Measurements from ENCODE around the gene ASAH2.
A peak's percentile ranks its signal among the peaks of the same experiment; 100 is the strongest.
"Not testable (repeated sequence)": the region's sequence is repeated elsewhere in the genome, so short reads cannot be mapped to it uniquely, and the experiment has no call there.

The ASAH2 gene

GRCh38 chr10:50275650-50276235 lies 24.4 kb upstream of the ASAH2 start:
- Mint-ChIP-seq H3K36me3 (no peaks in the 10 kb centered on the region), H3K4me3 (no peak overlapping the region), H3K4me1 (ENCODE audit: low read depth) (no peaks in the 10 kb centered on the region), H3K27me3 (peaks cover 18% of the 10 kb centered on the region), H3K27ac (no peak overlapping the region), H3K9me3 (ENCODE audit: low read depth) (no peaks in the 10 kb centered on the region)

- H3K27ac Mint-ChIP-seq: no peak overlapping the region
- no peaks in the 10 kb centered on the region for H3K9me3 Mint-ChIP-seq (ENCODE audit: low read depth)
- no peaks in the 10 kb centered on the region for H3K36me3 Mint-ChIP-seq
- peaks cover 12% of the 10 kb centered on the region for H3K27me3 Mint-ChIP-seq
- H3K4me3 Mint-ChIP-seq: no peak overlapping the region
- H3K4me1 Mint-ChIP-seq (ENCODE audit: low read depth): no peaks in the 10 kb centered on the region
Observed at GRCh38 chr10:50272531-50272930, 21.2 kb upstream of the ASAH2 start.

GRCh38 chr10:50271564-50272250 lies 20.4 kb upstream of the ASAH2 start:
- H3K36me3 Mint-ChIP-seq: no peaks in the 10 kb centered on the region
- H3K4me3 Mint-ChIP-seq: no peak overlapping the region
- peaks cover 10% of the 10 kb centered on the region for H3K27me3 Mint-ChIP-seq
- no peaks in the 10 kb centered on the region for H3K4me1 Mint-ChIP-seq (ENCODE audit: low read depth)
- H3K9me3 Mint-ChIP-seq (ENCODE audit: low read depth): no peaks in the 10 kb centered on the region
- H3K27ac Mint-ChIP-seq: no peak overlapping the region

- H3K27me3 Mint-ChIP-seq: peaks cover 18% of the 10 kb centered on the region
- not testable (repeated sequence) for H3K4me1 Mint-ChIP-seq (ENCODE audit: low read depth); H3K4me3 Mint-ChIP-seq; H3K27ac Mint-ChIP-seq; H3K36me3 Mint-ChIP-seq; H3K9me3 Mint-ChIP-seq (ENCODE audit: low read depth)
Observed at GRCh38 chr10:50267877-50268276, 16.6 kb upstream of the ASAH2 start.

- H3K4me3 Mint-ChIP-seq, H3K27ac Mint-ChIP-seq: not testable (repeated sequence)
- H3K27me3 Mint-ChIP-seq: peaks cover 20% of the 10 kb centered on the region
Observed at GRCh38 chr10:50262625-50263024, 11.3 kb upstream of the ASAH2 start.

GRCh38 chr10:50260791-50261281 lies 9.5 kb upstream of the ASAH2 start:
- Mint-ChIP-seq H3K4me1 (ENCODE audit: low read depth) (peaks cover 10% of the 10 kb centered on the region), H3K27me3 (peaks cover 15% of the 10 kb centered on the region)

More at GRCh38 chr10:50262625-50263024, 11.3 kb upstream of the ASAH2 start:
- H3K36me3 Mint-ChIP-seq; H3K9me3 Mint-ChIP-seq (ENCODE audit: low read depth); H3K4me1 Mint-ChIP-seq (ENCODE audit: low read depth): not testable (repeated sequence)

GRCh38 chr10:50254479-50254878 lies 3.2 kb upstream of the ASAH2 start:
- Mint-ChIP-seq H3K36me3 (no peaks in the 10 kb centered on the region), H3K27me3 (peaks cover 12% of the 10 kb centered on the region), H3K27ac (no peak overlapping the region), H3K4me1 (ENCODE audit: low read depth) (no peaks in the 10 kb centered on the region), H3K9me3 (ENCODE audit: low read depth) (no peaks in the 10 kb centered on the region), H3K4me3 (no peak overlapping the region)

More at GRCh38 chr10:50260791-50261281, 9.5 kb upstream of the ASAH2 start:
- Mint-ChIP-seq H3K4me3 (no peak overlapping the region), H3K36me3 (no peaks in the 10 kb centered on the region), H3K9me3 (ENCODE audit: low read depth) (no peaks in the 10 kb centered on the region), H3K27ac (peak overlapping the region; percentile 23)

- H3K27me3 Mint-ChIP-seq: peaks cover 24% of the 10 kb centered on the region
- no peak overlapping the region for H3K27ac Mint-ChIP-seq
- no peaks in the 10 kb centered on the region for H3K36me3 Mint-ChIP-seq
- no peaks in the 10 kb centered on the region for H3K4me1 Mint-ChIP-seq (ENCODE audit: low read depth)
- H3K4me3 Mint-ChIP-seq: no peak overlapping the region
- H3K9me3 Mint-ChIP-seq (ENCODE audit: low read depth): no peaks in the 10 kb centered on the region
Observed at GRCh38 chr10:50250096-50250854, 1.0 kb downstream of the ASAH2 start.

GRCh38 chr10:50248598-50248997 lies 2.7 kb downstream of the ASAH2 start:
- Mint-ChIP-seq H3K4me1 (ENCODE audit: low read depth) (no peaks in the 10 kb centered on the region), H3K27ac (no peak overlapping the region), H3K36me3 (no peaks in the 10 kb centered on the region), H3K4me3 (no peak overlapping the region), H3K27me3 (peaks cover 20% of the 10 kb centered on the region), H3K9me3 (ENCODE audit: low read depth) (no peaks in the 10 kb centered on the region)

GRCh38 chr10:50248062-50248461 lies 3.3 kb downstream of the ASAH2 start:
- Mint-ChIP-seq H3K27ac (no peak overlapping the region), H3K4me3 (no peak overlapping the region), H3K27me3 (peaks cover 16% of the 10 kb centered on the region), H3K36me3 (no peaks in the 10 kb centered on the region), H3K4me1 (ENCODE audit: low read depth) (no peaks in the 10 kb centered on the region), H3K9me3 (ENCODE audit: low read depth) (no peaks in the 10 kb centered on the region)

GRCh38 chr10:50244201-50244600 lies 7.1 kb downstream of the ASAH2 start:
- Mint-ChIP-seq H3K27me3 (peaks cover 27% of the 10 kb centered on the region), H3K27ac (peak overlapping the region; percentile 31), H3K4me1 (ENCODE audit: low read depth) (no peaks in the 10 kb centered on the region), H3K36me3 (no peaks in the 10 kb centered on the region), H3K9me3 (ENCODE audit: low read depth) (no peaks in the 10 kb centered on the region), H3K4me3 (no peak overlapping the region)

GRCh38 chr10:50242777-50243176 lies 8.5 kb downstream of the ASAH2 start:
- H3K27me3 Mint-ChIP-seq: peaks cover 21% of the 10 kb centered on the region
- H3K36me3 Mint-ChIP-seq: no peaks in the 10 kb centered on the region
- H3K4me3 Mint-ChIP-seq: no peak overlapping the region
- no peaks in the 10 kb centered on the region for H3K4me1 Mint-ChIP-seq (ENCODE audit: low read depth)
- H3K27ac Mint-ChIP-seq: no peak overlapping the region
- H3K9me3 Mint-ChIP-seq (ENCODE audit: low read depth): no peaks in the 10 kb centered on the region

GRCh38 chr10:50241478-50241877 lies 9.8 kb downstream of the ASAH2 start:
- H3K27me3 Mint-ChIP-seq: peaks cover 21% of the 10 kb centered on the region
- H3K36me3 Mint-ChIP-seq; H3K4me1 Mint-ChIP-seq (ENCODE audit: low read depth); H3K4me3 Mint-ChIP-seq; H3K27ac Mint-ChIP-seq; H3K9me3 Mint-ChIP-seq (ENCODE audit: low read depth): not testable (repeated sequence)

- Mint-ChIP-seq H3K27me3 (peaks cover 18% of the 10 kb centered on the region), H3K36me3 (no peaks in the 10 kb centered on the region), H3K4me3 (no peak overlapping the region), H3K27ac (no peak overlapping the region), H3K9me3 (ENCODE audit: low read depth) (no peaks in the 10 kb centered on the region), H3K4me1 (ENCODE audit: low read depth) (no peaks in the 10 kb centered on the region)
Observed at GRCh38 chr10:50234486-50234885, 16.8 kb downstream of the ASAH2 start.

- H3K27ac Mint-ChIP-seq: no peak overlapping the region
- H3K9me3 Mint-ChIP-seq (ENCODE audit: low read depth): no peaks in the 10 kb centered on the region
- H3K4me1 Mint-ChIP-seq (ENCODE audit: low read depth): no peaks in the 10 kb centered on the region
- no peaks in the 10 kb centered on the region for H3K36me3 Mint-ChIP-seq
- peaks cover 15% of the 10 kb centered on the region for H3K27me3 Mint-ChIP-seq
- no peak overlapping the region for H3K4me3 Mint-ChIP-seq
Observed at GRCh38 chr10:50232261-50232639, 19.1 kb downstream of the ASAH2 start.

Measured in activated naive CD8-positive, alpha-beta T cell (primary cell).